K562 (cell line): ENCODE measurements around the gene SLC39A13. TPM values are rescaled to one million over a fixed set of nuclear protein-coding genes. Genes with fewer than 3 reads are reported as not detected.

Experiments
- ATAC-seq: fragments of 200-7000 bp; cut with Tn5 transposase; 3 replicates; pipeline ENCODE4 v1.9.1; 2020; ENCODE audit warnings: moderate library complexity
- BruUV-seq: library from RNA; stranded (reverse); fragments of 400-500 nt; replicated peaks from 2 replicates; lab custom pipeline; 2021; lab: Mats Ljungman, UMichigan
- CTCF ChIA-PET: fragments of 300-600 bp; formaldehyde crosslinking; extraction: SDS; loops from one replicate; lab custom pipeline; 2021; ENCODE audit warnings: low intra/inter-chr PET ratio; lab: Yijun Ruan, JAX
- POLR2A ChIA-PET: fragments of 300-600, 350-650 bp; sonication (Branson Sonifier 250); formaldehyde crosslinking; extraction: SDS; loops from one replicate; lab custom pipeline; 2021; ENCODE audit warnings: antibody characterized with exemption, inconsistent platforms; lab: Yijun Ruan, JAX
- DNase-seq, 4 experiments: peaks; one replicate each; pipeline versions ENCODE4 v3.0.0 to v3.0.0-alpha.2; 2011 to 2018; ENCODE audit warnings: low spot score in 3 of 4, mixed read lengths in 3 of 4; ENCODE audit errors: extremely low read depth in 1 of 4
- FAIRE-seq: peaks from 2 replicates; lab custom pipeline; 2011; peaks lifted over from hg19 to GRCh38; lab: Jason Lieb, UNC
- H2AFZ ChIP-seq: 2 replicates; pipeline ENCODE4 v1.6.0; 2011; ENCODE audit warnings: low read depth, low read length, control low read depth, inconsistent platforms
- H3K27ac ChIP-seq: fragments of 200-600 bp; 3 replicates; pipeline ENCODE4 v1.8.0; 2011; ENCODE audit warnings: low read depth, mild to moderate bottlenecking, control low read depth, inconsistent platforms, low read length, moderate library complexity, mixed read lengths; ENCODE audit errors: extremely low read depth
- H3K27me3 ChIP-seq, 2 experiments: fragments of 300-600 bp in 1 of 2; 2 replicates in 1 of 2; 3 replicates in 1 of 2; pipeline versions ENCODE4 v1.6.0 to v1.8.0; 2011; ENCODE audit warnings: inconsistent platforms in 2 of 2, low read length in 2 of 2, mild to moderate bottlenecking in 1 of 2, mixed read lengths in 1 of 2, moderate library complexity in 1 of 2; ENCODE audit not compliant: control insufficient read depth in 2 of 2, insufficient read depth in 2 of 2
- H3K36me3 ChIP-seq: fragments of 300-600 bp; 3 replicates; pipeline ENCODE4 v1.8.0; 2011; ENCODE audit warnings: mild to moderate bottlenecking, low read length, inconsistent platforms; ENCODE audit not compliant: control insufficient read depth, insufficient read depth
- H3K4me1 ChIP-seq, 2 experiments: fragments of 200-600 bp in 1 of 2; replicated peaks in 1 of 2; 2 replicates in 1 of 2; 3 replicates in 1 of 2; pipeline versions ENCODE4 v1.5.1 to v1.8.0; 2011; ENCODE audit warnings: inconsistent platforms in 2 of 2, low read length in 2 of 2, mild to moderate bottlenecking in 1 of 2, mixed read lengths in 1 of 2, moderate library complexity in 1 of 2; ENCODE audit not compliant: control insufficient read depth in 2 of 2, insufficient read depth in 2 of 2
- H3K4me2 ChIP-seq: 2 replicates; pipeline ENCODE4 v1.6.1; 2011; ENCODE audit warnings: low read length, control low read depth, inconsistent platforms, mixed read lengths; ENCODE audit not compliant: insufficient read depth
- H3K4me3 ChIP-seq: fragments of 200-600 bp; sonication (generic), shearing (Covaris generic); 2 replicates; pipeline ENCODE4 v1.5.1; 2016; ENCODE audit warnings: control low read depth, inconsistent platforms
- H3K79me2 ChIP-seq: fragments of 200-600 bp; 3 replicates; pipeline ENCODE4 v1.8.0; 2011; ENCODE audit warnings: low read length, inconsistent platforms; ENCODE audit not compliant: control insufficient read depth, insufficient read depth
- H3K9ac ChIP-seq, 2 experiments: 2 replicates each; pipeline versions ENCODE4 v1.6.0 to v1.6.1; 2011; ENCODE audit warnings: low read depth in 2 of 2, low read length in 2 of 2, control low read depth in 1 of 2, inconsistent platforms in 1 of 2, mild to moderate bottlenecking in 1 of 2, mixed read lengths in 1 of 2; ENCODE audit not compliant: insufficient read depth in 1 of 2
- H3K9me1 ChIP-seq: one replicate; pipeline ENCODE4 v1.6.0; 2011; ENCODE audit warnings: inconsistent platforms, mild to moderate bottlenecking, low read length, moderate library complexity; ENCODE audit not compliant: control insufficient read depth, insufficient read depth
- H3K9me3 ChIP-seq: replicated peaks from 2 replicates; pipeline ENCODE4 v1.5.1; 2011; ENCODE audit warnings: low read depth, low read length, inconsistent platforms; ENCODE audit not compliant: control insufficient read depth, insufficient read depth
- H4K20me1 ChIP-seq: replicated peaks from 2 replicates; pipeline ENCODE4 v1.6.1; 2011; ENCODE audit warnings: low read length, inconsistent platforms, mixed read lengths; ENCODE audit not compliant: control insufficient read depth, insufficient read depth
- BRD4 ChIP-seq: fragments of 200-600 bp; sonication (generic); IDR thresholded peaks from 2 replicates; pipeline ENCODE4 v1.6.1; 2017; ENCODE audit warnings: inconsistent platforms
- CSDE1 ChIP-seq, 2 experiments: fragments of 450-650 bp; IDR thresholded peaks; 2 replicates each; pipeline ENCODE4 v1.6.1; 2016; ENCODE audit warnings: mild to moderate bottlenecking in 1 of 2
- EP300 ChIP-seq: IDR thresholded peaks from 2 replicates; pipeline ENCODE4 v1.6.1; 2012; ENCODE audit warnings: low read length, improper control_type of control experiment
- NFE2L1 ChIP-seq: fragments of 450-650 bp; IDR thresholded peaks from 2 replicates; pipeline ENCODE4 v1.6.1; 2016; ENCODE audit warnings: missing genetic modification characterization, low read depth, mild to moderate bottlenecking, missing compliant biosample characterization, moderate library complexity, borderline replicate concordance
- NFXL1 ChIP-seq: fragments of 450-650 bp; formaldehyde crosslinking; IDR thresholded peaks from 2 replicates; pipeline ENCODE4 v1.4.0; 2021; ENCODE audit warnings: mild to moderate bottlenecking
- NR2C2 ChIP-seq, 2 experiments: fragments of 200-800 bp in 1 of 2; sonication (Bioruptor generic) in 1 of 2; sonication (generic) in 1 of 2; formaldehyde crosslinking in 1 of 2; IDR thresholded peaks; 2 replicates each; pipeline versions ENCODE4 v1.6.1 to v1.8.0; 2016 to 2022; ENCODE audit warnings: mild to moderate bottlenecking in 1 of 2, missing compliant biosample characterization in 1 of 2, missing genetic modification characterization in 1 of 2, missing genetic modification reagents in 1 of 2
- POLR2B ChIP-seq: fragments of 450-650 bp; IDR thresholded peaks from 2 replicates; pipeline ENCODE4 v1.6.1; 2018; ENCODE audit warnings: low read depth; ENCODE audit not compliant: partially characterized antibody
- PRDM10 ChIP-seq: fragments of 450-650 bp; IDR thresholded peaks from 2 replicates; pipeline ENCODE4 v1.6.1; 2018; ENCODE audit not compliant: partially characterized antibody
- RAD21 ChIP-seq, 2 experiments: fragments of 250-450 bp in 1 of 2; fragments of 450-650 bp in 1 of 2; sonication (Bioruptor Pico) in 1 of 2; formaldehyde crosslinking in 1 of 2; IDR thresholded peaks in 1 of 2; conservative IDR thresholded peaks in 1 of 2; 2 replicates each; pipeline versions ENCODE4 v1.4.0 to v1.8.0; 2020 to 2022; ENCODE audit warnings: mild to moderate bottlenecking in 2 of 2, moderate library complexity in 1 of 2
- SMAD3 ChIP-seq: fragments of 450-650 bp; formaldehyde crosslinking; conservative IDR thresholded peaks from 2 replicates; pipeline ENCODE4 v1.4.0; 2020; ENCODE audit warnings: mild to moderate bottlenecking
- TCF15 ChIP-seq: fragments of 250-450 bp; sonication (Bioruptor Pico); IDR thresholded peaks from 2 replicates; pipeline ENCODE4 v1.8.0; 2022; ENCODE audit warnings: moderate library complexity, mild to moderate bottlenecking, inconsistent platforms
- YY1 ChIP-seq, 3 experiments: IDR thresholded peaks; 2 replicates each; pipeline ENCODE4 v1.6.1; 2011; ENCODE audit warnings: low read length in 2 of 3, mild to moderate bottlenecking in 2 of 3, moderate library complexity in 2 of 3, borderline replicate concordance in 1 of 3, control low read depth in 1 of 3, low read depth in 1 of 3; ENCODE audit not compliant: insufficient read depth in 3 of 3, insufficient replicate concordance in 2 of 3, control insufficient read depth in 1 of 3, insufficient read length in 1 of 3; ENCODE audit errors: extremely low read depth in 1 of 3
- ZC3H4 ChIP-seq: sonication (generic); formaldehyde crosslinking; IDR thresholded peaks from 2 replicates; pipeline ENCODE4 v1.9.0; 2021; ENCODE audit warnings: missing genetic modification reagents, borderline replicate concordance
- ZKSCAN3 ChIP-seq: fragments of 250-450 bp; sonication (Bioruptor Pico); IDR thresholded peaks from 2 replicates; pipeline ENCODE4 v1.4.0; 2020
- WGBS: fragments of 100-300 bp; shearing (Covaris generic); methylation state at CpG from one replicate; pipeline ENCODE4 v1.1.6; 2016; ENCODE audit warnings: low coverage, mixed read lengths; ENCODE audit not compliant: insufficient coverage; ENCODE audit errors: missing lambda C conversion rate; 5-methylcytosine and 5-hydroxymethylcytosine counted together
- in situ Hi-C: fragments of 300-500 bp; cut with MboI; formaldehyde crosslinking; loops from 4 replicates; pipeline ENCODE4 v1.15.0; 2018; ENCODE audit warnings: inconsistent platforms, mixed read lengths
- intact Hi-C: fragments of 100-400 bp; cut with micrococcal nuclease; formaldehyde crosslinking; loops from 2 replicates; pipeline ENCODE4 v1.14.2; 2022
- polyA plus RNA-seq, 8 experiments: library from polyadenylated mRNA; depleted of rRNA in 4 of 8; stranded (reverse) in 5 of 8; unstranded in 3 of 8; fragments of >200 nt; fragmentation: Nextera tagmentation in 2 of 8; fragmentation: Illumina TruSeq in 1 of 8; extraction: Ambion mirVana in 2 of 8; extraction: Trizol in 1 of 8; gene quantifications; 2 replicates each; pipeline versions ENCODE4 v1.2.1 to v1.2.3, GENCODE V29; 2011 to 2014; ENCODE audit warnings: inconsistent platforms in 1 of 8, missing spikeins in 1 of 8
- total RNA-seq, 7 experiments: library from RNA; depleted of rRNA in 6 of 7; stranded (reverse); fragments of >200 nt in 6 of 7; fragmentation: Illumina TruSeq in 2 of 7; extraction: Trizol in 2 of 7; gene quantifications; 2 replicates each; pipeline versions ENCODE4 v1.2.1 to v1.2.3, GENCODE V29; 2011 to 2021; ENCODE audit warnings: low replicate concordance in 1 of 7
- TF ChIP-seq, protein P1 (sequence below): IDR thresholded peaks from 2 replicates; pipeline ENCODE4 v1.6.1; 2014; ENCODE audit warnings: antibody characterized with exemption

Gene SLC39A13
- total and polyA plus RNA-seq, 9 of the 15 experiments (the other 6 are each of a cell fraction or from before 2014, with no cell fraction given) = 0.17 to 15.9 (median 3.2) TPM

- Histone ChIP-seq H3K4me2 (no peak overlapping the region), H3K36me3 (no peaks in the 10 kb centered on the region), H3K4me3 (no peak overlapping the region), H3K9me3 (no peaks in the 10 kb centered on the region), H3K9me1 (no peaks in the 10 kb centered on the region), H3K4me1 (peaks cover 0 to 9% of the 10 kb centered on the region in 2 experiments; a peak in 1 of 5 replicates), H4K20me1 (no peaks in the 10 kb centered on the region), H3K27me3 (no peaks in the 10 kb centered on the region), H2AFZ (peak overlapping the region; percentile 19; the same call in 1 of the 2 replicates), H3K27ac (no peak overlapping the region), H3K79me2 (no peaks in the 10 kb centered on the region), H3K9ac (no peak overlapping the region; a peak in 1 of 4 replicates)
- WGBS = 43% methylated on average over 7 of the region's 7 CpGs
- POLR2A ChIA-PET = interaction anchor here (0.7 to 1.2 kb wide), 3 partner anchors 13 to 87 kb away, joined by 3 to 4 read pairs (median 3); no protein-coding TSS in a partner anchor
- intact Hi-C loops (no loop called here), in situ Hi-C loops (no loop called here)
- no TSS peak for BruUV-seq
- FAIRE-seq (no peak), DNase-seq (no peak), ATAC-seq (no peak)
- CTCF ChIA-PET = no interaction called here
- TF ChIP-seq RAD21 (CRISPR knock-in tag; conservative IDR thresholded peaks at IDR 0.05 in 1 of 2, IDR thresholded peaks at IDR 0.05 in 1 of 2) (no peak), TCF15 (CRISPR knock-in tag) (no peak), ZKSCAN3 (CRISPR knock-in tag) (no peak), CSDE1 (IDR thresholded peaks at IDR 0.05) (no peak), YY1 (IDR thresholded peaks at IDR 0.05; ENCODE audit: borderline replicate concordance in 1 of 3, control insufficient read depth in 1 of 3, extremely low read depth in 1 of 3, insufficient read depth in 3 of 3, insufficient read length in 1 of 3, insufficient replicate concordance in 2 of 3, low read depth in 1 of 3, low read length in 2 of 3) (no peak), BRD4 (no peak), NFXL1 (CRISPR knock-in tag) (no peak), NR2C2 (CRISPR knock-in tag; IDR thresholded peaks at IDR 0.05) (no peak), NR2C2 (tag; IDR thresholded peaks at IDR 0.05) (no peak), ZC3H4 (CRISPR knock-in tag) (no peak), NFE2L1 (tag) (no peak), SMAD3 (CRISPR knock-in tag) (no peak), POLR2B (no peak), EP300 (no peak), PRDM10 (no peak)
- TF ChIP-seq, protein P1, sequence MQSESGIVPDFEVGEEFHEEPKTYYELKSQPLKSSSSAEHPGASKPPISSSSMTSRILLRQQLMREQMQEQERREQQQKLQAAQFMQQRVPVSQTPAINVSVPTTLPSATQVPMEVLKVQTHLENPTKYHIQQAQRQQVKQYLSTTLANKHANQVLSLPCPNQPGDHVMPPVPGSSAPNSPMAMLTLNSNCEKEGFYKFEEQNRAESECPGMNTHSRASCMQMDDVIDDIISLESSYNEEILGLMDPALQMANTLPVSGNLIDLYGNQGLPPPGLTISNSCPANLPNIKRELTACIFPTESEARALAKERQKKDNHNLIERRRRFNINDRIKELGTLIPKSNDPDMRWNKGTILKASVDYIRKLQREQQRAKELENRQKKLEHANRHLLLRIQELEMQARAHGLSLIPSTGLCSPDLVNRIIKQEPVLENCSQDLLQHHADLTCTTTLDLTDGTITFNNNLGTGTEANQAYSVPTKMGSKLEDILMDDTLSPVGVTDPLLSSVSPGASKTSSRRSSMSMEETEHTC = no peak
Measured at GRCh38 chr11:47434011-47434786, 25.8 kb downstream of the SLC39A13 start.
